Activated CD8-positive, alpha-beta T cell treated with anti-CD3 and anti-CD28 coated beads for 36 hours (primary cell): ENCODE measurements around the gene LRRC71. TPM values are rescaled to one million over a fixed set of nuclear protein-coding genes. Genes with fewer than 3 reads are reported as not detected.

ENCODE experiments used
- ATAC-seq: fragments of 200-7000 bp; cut with Tn5 transposase; one replicate; pipeline ENCODE4 v1.10.0; 2021; ENCODE audit warnings: mild to moderate bottlenecking, moderate library complexity
- CTCF ChIA-PET: fragments of 350-600 bp; sonication (Branson Sonifier 250); formaldehyde crosslinking; loops from one replicate; lab custom pipeline; 2021; ENCODE audit warnings: antibody characterized with exemption; lab: Charles Lee
- POLR2A ChIA-PET: fragments of 350-600 bp; sonication (Branson Sonifier 250); formaldehyde crosslinking; loops from one replicate; lab custom pipeline; 2021; ENCODE audit warnings: antibody characterized with exemption; lab: Charles Lee
- DNase-seq: peaks from one replicate; pipeline ENCODE4 v3.0.0-alpha.2; 2020
- H3K27ac Mint-ChIP-seq: one replicate; pipeline ENCODE4 v1.8.0; 2021; ENCODE audit warnings: mild to moderate bottlenecking, mixed read lengths
- H3K27me3 Mint-ChIP-seq: one replicate; pipeline ENCODE4 v1.8.0; 2021; ENCODE audit warnings: mixed read lengths
- H3K36me3 Mint-ChIP-seq: one replicate; pipeline ENCODE4 v1.8.0; 2021; ENCODE audit warnings: low read depth, mixed read lengths
- H3K4me1 Mint-ChIP-seq: one replicate; pipeline ENCODE4 v1.8.0; 2021; ENCODE audit warnings: low read depth, mixed read lengths
- H3K4me3 Mint-ChIP-seq: one replicate; pipeline ENCODE4 v1.8.0; 2021; ENCODE audit warnings: mild to moderate bottlenecking, moderate library complexity, mixed read lengths
- H3K9me3 Mint-ChIP-seq: one replicate; pipeline ENCODE4 v1.8.0; 2021; ENCODE audit warnings: mixed read lengths
- intact Hi-C: fragments of 100-400 bp; cut with micrococcal nuclease; formaldehyde crosslinking; loops from one replicate; pipeline ENCODE4 v1.10.0; 2022
- total RNA-seq, 2 experiments: library from RNA; stranded (reverse); gene quantifications; one replicate each; pipeline ENCODE4 v1.2.3, GENCODE V29; 2021
- TF ChIP-seq, protein P1 (sequence below): fragments of 200-600 bp; IDR thresholded peaks from one replicate; pipeline ENCODE4 v1.8.0; 2022; ENCODE audit warnings: antibody characterized with exemption, mild to moderate bottlenecking

LRRC71 gene
- total RNA-seq, 2 experiments from 2014 or later, result not detected

- Mint-ChIP-seq H3K4me3 (peak overlapping the region; percentile 58), H3K4me1 (peaks cover 22% of the 10 kb centered on the region), H3K36me3 (no peaks in the 10 kb centered on the region), H3K9me3 (no peaks in the 10 kb centered on the region), H3K27me3 (no peaks in the 10 kb centered on the region), H3K27ac (peak overlapping the region; percentile 74)
- TF ChIP-seq, protein P1, sequence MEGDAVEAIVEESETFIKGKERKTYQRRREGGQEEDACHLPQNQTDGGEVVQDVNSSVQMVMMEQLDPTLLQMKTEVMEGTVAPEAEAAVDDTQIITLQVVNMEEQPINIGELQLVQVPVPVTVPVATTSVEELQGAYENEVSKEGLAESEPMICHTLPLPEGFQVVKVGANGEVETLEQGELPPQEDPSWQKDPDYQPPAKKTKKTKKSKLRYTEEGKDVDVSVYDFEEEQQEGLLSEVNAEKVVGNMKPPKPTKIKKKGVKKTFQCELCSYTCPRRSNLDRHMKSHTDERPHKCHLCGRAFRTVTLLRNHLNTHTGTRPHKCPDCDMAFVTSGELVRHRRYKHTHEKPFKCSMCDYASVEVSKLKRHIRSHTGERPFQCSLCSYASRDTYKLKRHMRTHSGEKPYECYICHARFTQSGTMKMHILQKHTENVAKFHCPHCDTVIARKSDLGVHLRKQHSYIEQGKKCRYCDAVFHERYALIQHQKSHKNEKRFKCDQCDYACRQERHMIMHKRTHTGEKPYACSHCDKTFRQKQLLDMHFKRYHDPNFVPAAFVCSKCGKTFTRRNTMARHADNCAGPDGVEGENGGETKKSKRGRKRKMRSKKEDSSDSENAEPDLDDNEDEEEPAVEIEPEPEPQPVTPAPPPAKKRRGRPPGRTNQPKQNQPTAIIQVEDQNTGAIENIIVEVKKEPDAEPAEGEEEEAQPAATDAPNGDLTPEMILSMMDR, result no peak
- DNase-seq (peak; percentile 59), ATAC-seq (peak; percentile 82)
- intact Hi-C loops, result no loop called here
- ChIA-PET CTCF (interaction anchor here (1.4 kb wide), 1 partner anchor 37 kb away, joined by 3 read pairs; no protein-coding TSS in a partner anchor), POLR2A (interaction anchor here (0.6 to 1.0 kb wide), 2 partner anchors 10 to 162 kb away, joined by 3 to 4 read pairs; no protein-coding TSS in a partner anchor)
These were observed 43.2 kb downstream of the LRRC71 start for GRCh38 chr1:156963621-156964020.

- H3K27me3 Mint-ChIP-seq, result no peaks in the 10 kb centered on the region
- H3K4me3 Mint-ChIP-seq, result no peak overlapping the region
- no peaks in the 10 kb centered on the region for H3K9me3 Mint-ChIP-seq
- H3K27ac Mint-ChIP-seq, result no peak overlapping the region
- ATAC-seq (no peak), DNase-seq (no peak)
- intact Hi-C loops, result no loop called here
- no peaks in the 10 kb centered on the region for H3K36me3 Mint-ChIP-seq
- peaks cover 22% of the 10 kb centered on the region for H3K4me1 Mint-ChIP-seq
- ChIA-PET POLR2A (interaction anchor here (0.6 to 1.0 kb wide), 3 partner anchors 9 to 163 kb away, joined by 3 to 4 read pairs (median 3); no protein-coding TSS in a partner anchor), CTCF (no interaction called here)
- TF ChIP-seq, protein P1, result no peak
These were observed 44.0 kb downstream of the LRRC71 start for GRCh38 chr1:156964441-156964840.

DNA sequence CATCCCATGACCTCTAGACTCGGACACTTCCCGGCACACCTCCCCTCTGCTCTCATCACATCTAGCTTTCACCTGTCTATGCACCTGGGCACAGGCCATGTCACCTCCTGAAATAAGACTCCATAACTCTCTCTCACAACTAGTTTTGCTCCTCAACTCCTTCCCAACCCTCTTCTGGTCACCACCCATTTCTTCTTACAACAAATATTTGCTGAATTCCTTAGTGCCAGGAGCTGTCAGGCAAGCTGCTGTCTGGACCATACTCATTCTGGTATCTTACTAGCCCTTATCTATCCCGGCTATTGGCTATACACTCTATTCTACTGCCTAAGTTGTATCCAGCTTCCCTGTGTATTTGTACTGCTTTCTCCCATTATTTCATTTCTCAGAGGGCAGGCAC lies 49.1 kb downstream of the LRRC71 start:
- no peak overlapping the region for H3K27ac Mint-ChIP-seq
- ATAC-seq (no peak), DNase-seq (no peak)
- H3K27me3 Mint-ChIP-seq, result peaks cover under 1% of the 10 kb centered on the region
- CTCF ChIA-PET, result interaction anchor here (0.6 to 1.7 kb wide), 7 partner anchors 8 to 131 kb away, joined by 3 to 10 read pairs (median 3); no protein-coding TSS in a partner anchor
- TF ChIP-seq, protein P1, result no peak
- H3K9me3 Mint-ChIP-seq, result no peaks in the 10 kb centered on the region
- H3K36me3 Mint-ChIP-seq, result no peaks in the 10 kb centered on the region
- intact Hi-C loops, result no loop called here
- H3K4me1 Mint-ChIP-seq, result no peaks in the 10 kb centered on the region
- POLR2A ChIA-PET, result no interaction called here
- no peak overlapping the region for H3K4me3 Mint-ChIP-seq

- intact Hi-C loops, result no loop called here
- no peaks in the 10 kb centered on the region for H3K4me1 Mint-ChIP-seq
- TF ChIP-seq, protein P1, result no peak
- ChIA-PET CTCF (interaction anchor here (0.8 to 1.7 kb wide), 10 partner anchors 9 to 186 kb away, joined by 3 to 10 read pairs (median 4); no protein-coding TSS in a partner anchor), POLR2A (no interaction called here)
- ATAC-seq (no peak), DNase-seq (no peak)
- H3K27ac Mint-ChIP-seq, result no peak overlapping the region
- peaks cover 2% of the 10 kb centered on the region for H3K27me3 Mint-ChIP-seq
- no peaks in the 10 kb centered on the region for H3K9me3 Mint-ChIP-seq
- H3K4me3 Mint-ChIP-seq, result no peak overlapping the region
- no peaks in the 10 kb centered on the region for H3K36me3 Mint-ChIP-seq
These were observed 49.6 kb downstream of the LRRC71 start for GRCh38 chr1:156970017-156970416.

- Mint-ChIP-seq H3K27me3 (peaks cover 6% of the 10 kb centered on the region), H3K4me1 (no peaks in the 10 kb centered on the region), H3K36me3 (no peaks in the 10 kb centered on the region), H3K9me3 (no peaks in the 10 kb centered on the region), H3K27ac (no peak overlapping the region), H3K4me3 (no peak overlapping the region)
- CTCF ChIA-PET, result interaction anchor here (1.1 to 1.7 kb wide), 2 partner anchors 12 to 117 kb away, joined by 3 to 4 read pairs; no protein-coding TSS in a partner anchor
- ATAC-seq, result no peak
- intact Hi-C loops, result no loop called here
- no peak for DNase-seq
- POLR2A ChIA-PET, result interaction anchor here (0.6 to 1.5 kb wide), 2 partner anchors 9 to 38 kb away, joined by 3 to 4 read pairs; no protein-coding TSS in a partner anchor
- TF ChIP-seq, protein P1, result no peak
These were observed 53.0 kb downstream of the LRRC71 start for GRCh38 chr1:156973417-156973816.
